Stimulated activated CD8-positive, alpha-beta memory T cell treated with anti-CD3 and anti-CD28 coated beads, Interleukin-15, amount 100 ng/mL, for 4 hours (primary cell): Measurements from ENCODE around the gene DEDD2.
A peak's percentile ranks its signal among the peaks of the same experiment; 100 is the strongest.

ENCODE experiments used
- DNase-seq, 2 donors: peaks; one replicate each; pipeline ENCODE4 v3.0.0-alpha.2; 2020; ENCODE audit warnings: low read depth in 2 of 2

Gene DEDD2

DNA sequence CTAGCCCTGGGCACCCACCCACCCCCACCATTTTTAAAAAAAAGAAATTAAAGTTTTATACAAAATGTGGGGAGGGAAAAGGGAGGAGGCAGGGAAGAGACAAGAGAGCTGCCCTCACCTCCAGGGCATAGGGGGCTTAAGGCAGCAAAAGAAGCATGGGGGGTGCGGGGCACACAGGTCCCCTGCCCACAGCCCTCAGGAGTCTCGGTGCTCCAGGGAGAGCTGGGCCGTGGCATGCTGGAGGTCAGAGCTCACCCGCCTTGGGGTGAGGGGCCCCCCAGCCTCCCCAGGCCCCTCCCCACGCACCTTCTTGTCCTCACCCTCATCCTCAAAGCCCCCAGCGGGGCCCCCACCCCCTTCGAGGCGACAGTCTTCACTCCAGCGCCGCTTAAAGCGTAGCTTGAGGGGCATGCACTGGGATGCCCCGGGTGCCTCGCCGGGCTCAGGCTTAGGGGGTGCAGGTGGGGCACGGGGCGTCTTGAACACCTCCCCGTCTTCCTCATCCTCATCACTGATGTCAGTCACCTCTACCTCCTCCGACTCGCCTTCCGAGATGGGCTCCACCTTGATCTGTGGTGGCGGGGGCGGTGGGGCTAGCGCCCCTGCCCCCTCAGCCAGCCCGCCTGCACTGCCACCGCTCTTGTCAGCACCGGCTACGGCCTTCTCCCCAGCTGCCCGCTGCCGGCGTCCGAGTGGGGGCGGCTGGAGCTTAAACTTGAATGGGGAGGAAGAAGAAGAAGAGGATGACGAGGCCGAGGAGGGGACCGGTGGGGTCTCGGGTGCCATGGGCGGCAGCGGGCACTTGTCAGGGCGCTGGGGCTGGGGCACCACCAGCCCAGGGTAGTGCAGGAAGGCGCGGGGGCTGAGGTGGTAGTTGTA is 31.0 kb upstream of the DEDD2 start:
- DNase-seq = no peak

GRCh38 chr19:42247640-42248199 is 30.2 kb upstream of the DEDD2 start:
- no peak for DNase-seq

GRCh38 chr19:42246922-42247639 is 29.6 kb upstream of the DEDD2 start:
- DNase-seq = no peak

- no peak for DNase-seq
Observed at GRCh38 chr19:42246143-42246921, 28.9 kb upstream of the DEDD2 start.

- DNase-seq = no peak
Observed at GRCh38 chr19:42245231-42245630, 27.8 kb upstream of the DEDD2 start.

DNA sequence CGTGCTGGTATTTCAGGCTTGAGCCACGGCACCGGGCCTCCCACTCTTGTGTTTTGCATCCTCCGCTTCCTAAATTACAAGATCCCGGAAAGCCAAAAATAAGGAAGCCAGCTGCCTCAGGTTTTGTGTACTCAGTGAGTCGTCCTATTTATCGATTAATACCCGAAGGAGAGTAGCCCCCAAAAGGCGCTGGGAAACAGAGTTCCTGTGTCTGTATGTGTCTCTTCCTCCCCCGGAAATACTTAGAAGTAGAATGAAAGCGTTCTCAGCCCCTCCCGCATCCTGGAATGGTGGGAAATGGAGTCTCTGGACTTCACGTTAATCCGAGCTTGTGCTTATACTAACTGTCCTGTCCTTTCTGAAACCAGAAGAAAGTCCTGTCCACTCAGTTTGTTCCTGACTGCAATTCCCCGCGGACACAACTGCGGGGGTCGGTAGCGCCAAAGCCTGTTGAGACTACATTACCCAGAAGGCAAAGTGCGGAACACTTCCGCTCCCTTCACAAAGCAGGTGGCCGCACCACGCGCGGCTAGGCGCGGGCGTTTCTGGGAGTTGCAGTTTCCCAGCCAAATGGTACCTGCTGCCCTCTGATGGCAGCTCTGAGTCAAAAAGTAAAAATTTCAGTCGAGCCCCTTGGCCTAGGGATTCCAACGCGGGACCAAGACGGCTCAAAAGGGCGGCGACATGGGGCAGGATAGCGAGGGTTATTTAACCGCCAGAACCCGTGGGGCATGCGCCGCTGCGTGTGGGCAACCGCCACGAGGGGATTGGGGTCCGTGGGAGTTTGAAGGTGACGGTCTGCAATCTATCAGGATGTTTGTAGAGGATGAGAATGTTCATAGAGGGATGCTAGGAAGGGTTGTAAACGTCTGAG is 27.1 kb upstream of the DEDD2 start:
- peak; percentile 85 to 87 for DNase-seq

GRCh38 chr19:42242512-42243409 is 25.3 kb upstream of the DEDD2 start, which contains the start of gene GSK3A:
Gene GSK3A (minus strand): TSS chr19:42242602. CDS start chr19:42242465, 137 bp downstream.
- DNase-seq = peak; percentile 93

GRCh38 chr19:42242069-42242511 is 24.6 kb upstream of the DEDD2 start:
- DNase-seq = no peak

DNA sequence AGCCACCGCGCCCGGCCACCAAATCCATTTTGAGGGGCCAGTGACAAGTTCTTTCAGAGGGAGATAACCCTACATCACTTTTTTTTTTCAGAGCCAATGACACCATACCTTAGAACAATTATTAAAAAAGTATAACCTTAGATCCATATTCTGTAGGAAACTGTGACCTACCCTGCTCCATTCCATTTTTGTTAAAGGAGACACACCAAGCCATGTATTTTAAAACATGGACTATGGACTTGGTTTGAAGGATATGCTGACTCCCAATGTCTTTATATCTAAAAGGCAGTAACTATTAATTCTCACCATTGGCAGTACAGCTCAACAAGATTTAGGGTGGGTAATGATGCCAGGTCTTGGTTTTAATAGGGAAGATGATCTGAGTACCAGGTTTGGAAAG is 23.8 kb upstream of the DEDD2 start:
- no peak for DNase-seq

DNA sequence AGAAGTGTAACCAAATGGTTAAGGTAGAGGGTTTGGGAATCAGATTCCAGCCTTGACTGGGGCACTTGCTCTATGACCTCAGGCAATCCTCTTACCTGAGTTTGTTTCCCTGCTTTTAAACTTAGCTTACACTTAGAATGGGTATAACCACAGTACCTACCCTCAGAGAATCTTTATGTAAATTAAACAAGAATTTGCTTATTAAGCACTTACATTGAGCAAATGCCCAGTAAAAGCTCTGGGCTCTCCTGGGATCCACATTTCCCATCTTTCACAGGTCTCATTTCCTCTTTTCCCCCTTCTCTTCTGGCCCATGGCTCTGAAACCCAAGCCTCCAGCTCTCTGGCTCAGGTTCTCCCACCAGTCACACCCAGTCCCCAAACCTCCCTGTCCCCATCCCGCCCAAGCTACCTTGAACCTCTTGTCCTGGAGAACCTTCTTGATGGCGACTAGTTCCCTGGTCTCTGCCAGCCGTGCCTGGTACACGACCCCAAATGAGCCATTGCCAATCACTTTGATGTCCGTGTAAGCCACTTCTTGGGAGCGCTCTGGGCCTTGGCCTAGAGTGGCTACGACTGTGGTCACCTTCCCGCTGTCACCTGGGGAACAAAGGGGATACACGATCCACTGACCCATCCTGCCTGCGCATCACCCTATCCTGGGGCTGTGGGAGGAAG is 22.2 kb upstream of the DEDD2 start:
- no peak for DNase-seq

DNA sequence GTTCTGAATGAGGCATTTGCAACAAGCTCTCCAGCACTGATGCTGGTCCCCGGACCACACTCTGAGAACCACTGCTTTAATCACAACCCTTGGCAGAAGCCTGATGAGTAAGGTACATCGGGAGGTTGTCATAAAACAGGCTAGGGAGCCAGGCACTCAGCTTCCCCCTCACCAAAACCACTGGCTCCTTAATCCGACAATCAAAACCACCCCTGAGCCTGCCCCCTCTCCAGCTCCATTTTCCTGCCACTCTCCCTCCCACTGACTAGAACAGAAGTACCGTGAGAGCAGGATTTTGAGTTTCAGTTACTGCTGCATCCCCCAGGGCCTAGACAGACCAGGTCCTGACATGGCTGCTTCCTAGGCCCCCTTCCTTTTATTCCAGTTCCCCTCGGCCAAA is 17.7 kb upstream of the DEDD2 start:
- DNase-seq = no peak

GRCh38 chr19:42234364-42234763 is 16.9 kb upstream of the DEDD2 start:
- no peak for DNase-seq

DNA sequence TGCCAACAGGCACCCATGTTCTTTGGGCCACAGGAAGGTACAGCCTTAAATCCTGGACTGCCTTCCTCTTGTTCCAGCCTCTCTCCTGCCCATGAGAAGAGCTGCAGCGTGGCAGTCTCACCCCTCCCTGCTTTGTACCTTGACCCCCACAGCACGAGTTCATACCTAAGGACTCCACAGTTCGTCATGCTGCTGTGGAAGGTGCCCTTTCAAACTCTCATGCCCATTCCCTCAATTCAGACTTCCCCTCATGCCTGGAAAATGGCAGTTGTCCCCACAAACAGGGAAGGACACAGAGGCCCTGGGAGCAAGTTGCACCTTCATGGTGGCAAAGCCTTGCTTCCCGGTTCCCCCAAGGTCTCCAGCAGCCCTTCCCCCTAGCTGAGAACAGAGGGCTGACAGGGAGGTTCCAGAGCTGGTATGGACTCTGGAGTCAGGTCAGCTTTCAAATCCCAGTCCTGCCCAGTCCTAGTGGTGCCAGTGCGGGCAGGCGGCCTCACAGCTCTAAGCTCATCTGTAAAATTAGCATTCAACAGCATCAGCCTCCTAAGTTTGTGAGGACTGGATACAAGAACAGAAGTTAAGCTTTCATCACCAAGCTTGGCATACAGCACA is 16.3 kb upstream of the DEDD2 start:
- no peak for DNase-seq

GRCh38 chr19:42233106-42233505 is 15.6 kb upstream of the DEDD2 start:
- no peak for DNase-seq

GRCh38 chr19:42232435-42232834 is 15.0 kb upstream of the DEDD2 start:
- DNase-seq = no peak

- no peak for DNase-seq
Observed at GRCh38 chr19:42230571-42230970, 13.1 kb upstream of the DEDD2 start.

- DNase-seq = no peak
Observed at GRCh38 chr19:42229855-42230351, 12.4 kb upstream of the DEDD2 start.

DNA sequence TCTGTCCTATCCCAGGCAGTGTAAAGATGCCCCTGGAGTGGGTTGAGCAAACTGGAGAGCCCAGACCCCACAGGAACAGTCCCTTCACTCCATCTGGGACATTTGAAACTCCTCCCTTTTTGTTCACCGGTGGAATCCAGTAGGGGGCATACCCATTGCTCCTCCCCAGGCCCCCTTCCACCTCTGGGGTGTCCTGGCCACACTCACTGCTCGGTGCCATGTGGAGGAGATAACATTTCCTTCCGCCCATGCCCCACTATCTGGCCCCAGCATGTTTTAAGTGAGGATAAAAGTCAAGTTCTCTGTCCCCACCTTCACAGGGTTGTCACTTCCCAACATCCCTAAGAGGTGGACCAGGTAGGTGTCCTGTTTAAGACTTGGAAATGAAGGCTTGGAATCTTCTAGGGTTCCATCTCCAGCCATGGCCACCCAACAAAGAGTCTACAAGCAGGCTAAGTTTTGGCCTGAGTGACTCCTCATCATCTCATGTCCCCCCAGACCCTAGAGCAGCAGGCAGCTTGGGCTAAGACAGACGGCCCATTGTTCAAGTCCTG is 11.9 kb upstream of the DEDD2 start:
- DNase-seq = no peak
